HG03095 (cell line): ENCODE data around the gene KCNIP4.

Source experiments
- ATAC-seq: cut with Tn5 transposase; IDR thresholded peaks from one replicate; pipeline ENCODE4 v1.9.1; 2021; ENCODE audit warnings: moderate library complexity; ENCODE audit not compliant: unreplicated experiment

Gene KCNIP4

GRCh38 chr4:21596521-21596920 is 352.1 kb downstream of the KCNIP4 start:
- no peak for ATAC-seq

- ATAC-seq, result no peak
Observed at GRCh38 chr4:21593671-21594001, 354.9 kb downstream of the KCNIP4 start.

GRCh38 chr4:21592970-21593670 is 355.5 kb downstream of the KCNIP4 start:
- ATAC-seq, result no peak

GRCh38 chr4:21577056-21577455 is 371.5 kb downstream of the KCNIP4 start:
- ATAC-seq, result no peak

GRCh38 chr4:21571100-21571499 is 377.5 kb downstream of the KCNIP4 start:
- ATAC-seq, result no peak

- no peak for ATAC-seq
Observed at GRCh38 chr4:21569638-21570037, 378.9 kb downstream of the KCNIP4 start.

GRCh38 chr4:21555083-21555482 is 393.5 kb downstream of the KCNIP4 start:
- no peak for ATAC-seq

- ATAC-seq, result no peak
Observed at GRCh38 chr4:21554500-21554899, 394.1 kb downstream of the KCNIP4 start.

GRCh38 chr4:21554066-21554465 is 394.5 kb downstream of the KCNIP4 start:
- no peak for ATAC-seq

- ATAC-seq, result no peak
Observed at GRCh38 chr4:21552455-21552854, 396.1 kb downstream of the KCNIP4 start.

- ATAC-seq, result no peak
Observed at GRCh38 chr4:21544955-21545354, 403.6 kb downstream of the KCNIP4 start.

- ATAC-seq, result no peak
Observed at GRCh38 chr4:21544415-21544814, 404.2 kb downstream of the KCNIP4 start.

GRCh38 chr4:21543514-21543913 is 405.1 kb downstream of the KCNIP4 start:
- no peak for ATAC-seq

- no peak for ATAC-seq
Observed at GRCh38 chr4:21535898-21536297, 412.7 kb downstream of the KCNIP4 start.

- ATAC-seq, result no peak
Observed at GRCh38 chr4:21531048-21531447, 417.5 kb downstream of the KCNIP4 start.

GRCh38 chr4:21529214-21529613 is 419.4 kb downstream of the KCNIP4 start:
- no peak for ATAC-seq

GRCh38 chr4:21522296-21522695 is 426.3 kb downstream of the KCNIP4 start:
- no peak for ATAC-seq

- no peak for ATAC-seq
Observed at GRCh38 chr4:21517126-21517859, 431.3 kb downstream of the KCNIP4 start.

- ATAC-seq, result no peak
Observed at GRCh38 chr4:21514022-21514694, 434.4 kb downstream of the KCNIP4 start.

- ATAC-seq, result no peak
Observed at GRCh38 chr4:21512353-21512752, 436.2 kb downstream of the KCNIP4 start.

GRCh38 chr4:21507439-21507838 is 441.1 kb downstream of the KCNIP4 start:
- ATAC-seq, result no peak

- no peak for ATAC-seq
Observed at GRCh38 chr4:21490682-21491081, 457.9 kb downstream of the KCNIP4 start.
